CD4-positive, alpha-beta T cell treated with Interleukin-4 for 4 hours (primary cell): ENCODE data around the gene FAM222B.
"Not testable (repeated sequence)": the region's sequence is repeated elsewhere in the genome, so short reads cannot be mapped to it uniquely, and the experiment has no call there.

Experiments
- DNase-seq: peaks from one replicate; pipeline ENCODE4 v3.0.0-alpha.2; 2020

The FAM222B gene, protein sequence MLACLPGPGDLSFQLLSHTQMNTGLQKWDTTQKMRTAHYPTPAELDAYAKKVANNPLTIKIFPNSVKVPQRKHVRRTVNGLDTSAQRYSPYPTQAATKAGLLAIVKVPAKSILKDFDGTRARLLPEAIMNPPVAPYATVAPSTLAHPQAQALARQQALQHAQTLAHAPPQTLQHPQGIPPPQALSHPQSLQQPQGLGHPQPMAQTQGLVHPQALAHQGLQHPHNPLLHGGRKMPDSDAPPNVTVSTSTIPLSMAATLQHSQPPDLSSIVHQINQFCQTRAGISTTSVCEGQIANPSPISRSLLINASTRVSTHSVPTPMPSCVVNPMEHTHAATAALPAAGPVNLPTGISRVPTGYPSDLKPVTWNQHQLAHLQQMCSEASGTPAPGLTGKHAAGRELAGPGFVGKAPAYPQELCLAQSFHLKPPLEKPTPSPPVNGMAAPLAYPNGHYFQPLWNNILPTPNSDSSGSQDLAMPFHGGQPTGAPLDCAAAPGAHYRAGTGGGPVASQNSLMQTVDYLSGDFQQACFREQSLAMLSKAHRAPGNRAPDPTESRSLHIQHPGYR

DNA sequence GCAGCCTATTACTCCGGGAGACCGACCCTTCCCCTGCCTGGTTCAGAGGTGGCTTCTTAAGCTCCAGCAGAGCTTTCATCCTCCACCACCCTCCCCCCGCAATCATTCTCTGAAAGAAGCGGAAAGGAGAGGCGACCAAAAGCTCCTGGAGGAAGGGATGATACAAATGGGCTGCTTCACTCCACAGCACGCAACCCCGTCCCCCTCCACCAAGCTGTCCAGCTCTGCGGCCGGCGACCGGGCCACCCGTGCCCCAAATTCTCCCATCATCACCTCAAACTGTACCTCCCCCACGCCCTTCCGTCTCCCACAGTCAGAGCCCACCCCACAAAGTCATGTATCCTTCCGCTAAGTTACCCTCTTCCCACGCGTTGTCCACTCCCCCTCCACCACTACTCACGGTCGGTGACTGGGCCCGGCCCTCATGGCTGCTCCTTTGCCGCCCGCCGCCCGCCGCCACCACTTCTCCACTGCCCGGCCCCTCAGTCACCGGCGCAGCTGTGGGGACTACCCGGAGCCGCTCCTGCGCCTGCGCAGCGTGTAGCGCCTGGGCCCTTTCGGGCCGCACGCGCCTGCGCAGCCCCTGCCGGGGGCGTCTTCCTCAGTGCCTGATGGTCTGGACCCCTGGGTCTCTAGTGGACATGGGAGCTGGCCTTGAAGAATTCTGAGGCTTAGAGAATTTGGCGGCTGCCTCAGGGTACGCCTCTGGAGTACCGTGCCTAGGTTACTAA, at the start of gene FAM222B:
Gene FAM222B, minus strand, starts transcription at position 509 of the 731 bp plus-strand sequence. CDS start 76,123 bp downstream, outside the sequence.
- peak; percentile 83 for DNase-seq

DNA sequence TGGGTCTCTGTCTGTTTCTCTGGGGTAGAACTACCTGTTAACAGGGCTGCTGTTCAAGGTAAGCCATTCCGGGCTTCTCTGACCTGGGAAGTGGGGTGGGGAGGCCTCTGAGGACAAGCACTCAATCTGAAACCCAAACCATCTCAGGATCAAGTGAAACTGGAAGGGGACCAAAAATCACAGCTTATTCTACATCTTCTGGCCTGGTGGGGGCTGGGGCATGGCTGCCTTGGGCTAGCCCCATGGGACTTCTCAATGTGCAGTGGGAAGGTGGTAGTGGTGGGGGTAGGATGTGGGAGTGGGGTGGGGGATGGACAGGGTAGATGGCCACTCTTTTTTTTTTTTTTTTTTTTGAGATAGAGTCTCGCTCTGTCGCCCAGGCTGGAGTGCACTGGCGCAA, 49.4 kb upstream of the FAM222B start:
- DNase-seq: no peak

DNA sequence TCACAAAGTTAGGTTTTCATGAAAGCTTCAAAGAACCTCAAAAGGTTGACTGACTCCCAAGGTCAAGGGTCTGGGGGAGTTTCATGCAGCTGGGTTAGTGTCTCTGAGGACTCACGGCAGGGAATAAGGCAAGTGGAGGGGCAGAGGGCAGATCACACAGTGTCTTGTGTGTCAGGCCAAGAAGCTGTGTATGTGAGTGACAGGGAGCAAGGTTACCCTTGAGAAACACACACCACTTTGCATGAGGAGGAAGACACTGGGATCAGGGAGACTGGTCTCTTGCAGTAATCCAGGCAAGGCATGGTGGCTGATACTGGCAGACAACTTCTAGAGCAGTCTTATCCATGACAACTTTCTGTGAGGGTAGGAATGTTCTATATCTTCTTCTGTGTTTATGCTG, 48.6 kb upstream of the FAM222B start:
- DNase-seq: no peak

DNA sequence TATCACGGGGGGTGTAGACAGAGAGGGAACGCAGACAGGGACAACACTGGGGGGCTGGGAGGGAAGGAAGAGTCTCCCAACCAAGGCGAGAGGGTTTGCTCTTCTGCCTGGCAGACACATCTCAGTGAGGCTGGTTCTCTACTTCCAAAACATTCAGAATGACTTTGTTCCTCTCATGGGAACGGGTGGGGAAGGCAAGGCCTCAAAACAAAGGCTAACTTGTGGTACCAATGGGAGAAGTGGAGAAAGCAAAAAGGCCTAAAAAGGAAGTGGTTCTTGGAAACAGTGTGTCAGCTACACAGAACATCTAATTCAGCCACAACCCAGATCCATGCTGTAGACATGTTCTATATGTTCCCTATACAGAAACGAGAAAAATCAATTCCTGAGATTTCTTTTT, 47.4 kb upstream of the FAM222B start:
- no peak for DNase-seq

DNA sequence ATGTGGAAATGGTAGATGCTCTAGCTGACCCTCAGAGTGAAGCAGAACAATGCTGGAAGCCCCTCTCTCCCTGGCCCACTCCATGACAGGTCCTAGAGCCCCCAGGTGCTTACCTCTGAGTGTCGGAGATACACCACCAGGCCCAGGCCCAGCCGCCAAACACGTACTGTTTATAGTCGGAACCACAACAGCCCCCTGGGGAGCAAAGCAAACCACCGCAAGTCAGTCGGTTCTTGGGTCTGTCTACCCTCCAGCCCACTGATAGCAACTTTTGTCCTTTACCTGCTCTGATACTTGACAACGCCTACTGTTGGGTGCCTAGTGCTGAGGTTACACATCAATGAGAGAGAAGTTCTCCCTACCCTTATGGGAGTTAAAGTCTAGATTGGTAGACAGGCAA, 46.2 kb upstream of the FAM222B start:
- DNase-seq: no peak

DNA sequence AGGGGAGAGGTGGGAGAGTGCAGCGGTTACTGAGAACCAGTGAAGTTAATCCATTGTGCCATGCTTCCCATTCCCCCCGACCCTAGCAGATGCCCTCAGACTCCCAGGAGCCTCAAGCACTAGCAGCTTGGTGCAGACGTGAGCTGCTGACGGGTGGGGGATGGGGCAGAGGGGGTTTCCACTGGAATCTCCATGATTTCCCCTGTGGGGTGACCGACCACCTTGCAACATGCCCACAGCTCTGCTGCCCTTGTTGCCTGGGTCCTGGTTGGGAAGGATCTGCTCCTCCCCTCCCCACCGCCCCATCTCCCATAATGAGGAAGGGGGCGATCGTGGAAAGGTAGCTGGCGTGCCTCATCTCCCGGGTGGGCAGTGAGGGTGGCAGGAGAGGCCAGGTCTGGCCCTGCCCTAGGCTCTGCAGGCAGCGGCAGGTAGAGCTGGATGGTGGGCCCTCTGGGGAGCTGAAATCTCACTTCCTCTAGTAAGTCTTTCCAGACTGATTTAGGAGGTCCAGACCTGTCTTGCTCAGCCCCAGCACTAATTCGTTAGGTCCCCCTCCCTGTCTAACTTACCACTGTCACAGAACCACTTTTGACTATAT, 45.4 kb upstream of the FAM222B start:
- no peak for DNase-seq

DNA sequence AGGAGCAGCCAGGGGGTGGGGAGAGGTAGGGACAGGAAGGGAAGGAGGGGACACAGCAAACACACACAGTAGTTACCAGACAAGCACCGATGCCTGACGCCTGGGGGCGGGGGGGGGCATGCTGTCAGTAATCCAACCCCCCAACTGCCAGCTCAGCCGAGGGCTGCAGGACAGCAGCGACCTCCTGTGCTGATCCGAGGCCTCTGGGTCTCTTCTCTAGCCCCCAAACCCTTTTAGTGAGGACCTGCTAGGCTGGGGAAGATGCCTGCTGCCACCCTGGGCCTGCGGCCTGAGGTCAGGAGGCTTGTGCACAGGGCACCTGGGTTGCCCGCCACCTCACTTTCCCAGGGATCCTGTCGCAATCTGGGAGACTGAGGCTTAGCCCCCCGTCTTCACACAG, 43.4 kb upstream of the FAM222B start:
- no peak for DNase-seq

DNA sequence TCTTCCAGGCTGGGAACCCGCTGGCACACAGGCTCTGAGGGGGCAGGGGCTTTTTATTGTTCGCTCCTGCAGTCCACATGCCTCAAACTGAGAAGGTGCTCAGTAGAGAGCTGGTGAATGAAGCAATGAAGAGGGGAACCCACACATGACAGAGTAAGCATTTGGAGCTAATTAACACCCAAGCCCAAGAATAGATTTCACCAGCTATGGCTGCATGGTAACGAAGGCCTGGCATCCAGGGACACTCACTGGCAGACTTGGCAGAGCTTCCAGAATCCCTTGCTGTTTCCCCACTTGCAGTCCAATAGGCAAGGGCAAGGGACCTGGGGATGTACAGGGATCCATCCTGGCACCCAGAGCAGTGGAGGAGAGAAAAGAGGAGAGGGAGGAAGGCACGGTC, 42.8 kb upstream of the FAM222B start:
- no peak for DNase-seq

DNA sequence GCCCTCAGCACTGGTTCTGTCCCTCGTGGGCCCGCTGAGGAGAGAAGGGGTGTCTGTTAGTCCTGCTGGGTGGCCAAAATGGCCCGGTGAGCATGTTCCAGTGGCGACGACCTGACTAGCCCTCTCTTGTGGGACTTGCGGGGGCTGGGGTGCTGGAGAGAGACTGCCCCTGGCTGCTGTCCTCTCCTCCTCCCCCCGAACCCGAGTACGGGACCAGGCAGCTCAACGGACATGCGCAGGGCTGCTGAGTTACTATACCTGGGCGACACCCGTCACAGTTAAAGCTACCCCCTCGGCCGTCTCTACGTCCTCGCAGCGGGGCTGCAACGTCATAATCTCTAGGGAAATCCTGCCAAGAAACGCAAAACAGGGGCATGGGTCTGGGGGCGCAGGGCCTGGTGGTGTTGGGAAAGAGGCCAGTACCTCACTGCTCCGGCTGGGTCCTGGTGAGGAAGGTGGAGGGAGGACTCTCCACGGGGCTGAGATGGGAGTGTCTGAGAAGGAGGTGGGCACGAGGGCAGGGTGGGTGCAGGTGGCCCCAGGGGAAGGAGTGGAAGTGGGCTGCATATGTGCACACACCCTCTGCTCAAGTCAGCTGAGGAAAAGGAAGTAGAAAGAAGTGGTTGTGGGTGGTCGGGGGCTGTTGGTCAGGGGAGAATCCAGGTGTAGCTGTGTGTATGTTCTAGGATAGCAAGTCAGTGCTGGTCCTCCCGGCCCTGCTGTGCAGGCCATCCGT, 41.5 kb upstream of the FAM222B start:
- DNase-seq: no peak

DNA sequence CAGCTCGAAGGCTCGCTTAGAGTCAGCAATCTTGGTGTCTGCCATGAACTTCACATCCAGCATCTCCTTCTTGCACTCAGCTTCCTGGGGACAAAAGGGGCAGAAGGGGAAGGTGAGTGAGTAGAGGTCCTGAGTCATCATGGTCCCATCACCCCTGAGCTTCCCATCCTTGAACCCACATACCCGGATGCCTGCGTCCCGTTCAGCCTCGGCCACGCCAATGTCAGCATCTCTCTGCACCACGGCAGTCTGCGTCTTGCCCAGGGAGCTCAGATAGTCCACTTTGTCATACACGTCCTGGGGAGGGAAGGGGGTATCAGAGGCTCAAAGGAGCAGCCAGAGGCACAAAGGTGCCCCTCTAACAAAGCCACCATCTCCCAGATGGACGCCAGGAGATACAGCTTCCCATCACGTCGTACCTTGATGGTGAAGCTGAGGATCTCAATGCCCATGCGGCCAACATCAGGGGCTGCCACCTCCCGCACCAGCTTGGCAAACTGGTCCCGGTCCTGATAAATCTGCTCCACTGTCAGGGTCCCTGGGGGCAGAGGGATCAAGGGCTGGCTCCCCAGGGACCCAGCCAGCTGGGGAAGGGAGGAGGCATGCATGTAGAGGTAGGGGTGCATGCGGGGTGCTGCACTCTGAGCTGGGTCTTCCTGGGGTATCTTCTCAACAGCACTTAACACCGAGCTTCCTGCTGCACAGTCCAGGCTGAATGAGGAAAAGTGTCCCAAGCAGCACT, 39.7 kb upstream of the FAM222B start:
- DNase-seq: no peak

DNA sequence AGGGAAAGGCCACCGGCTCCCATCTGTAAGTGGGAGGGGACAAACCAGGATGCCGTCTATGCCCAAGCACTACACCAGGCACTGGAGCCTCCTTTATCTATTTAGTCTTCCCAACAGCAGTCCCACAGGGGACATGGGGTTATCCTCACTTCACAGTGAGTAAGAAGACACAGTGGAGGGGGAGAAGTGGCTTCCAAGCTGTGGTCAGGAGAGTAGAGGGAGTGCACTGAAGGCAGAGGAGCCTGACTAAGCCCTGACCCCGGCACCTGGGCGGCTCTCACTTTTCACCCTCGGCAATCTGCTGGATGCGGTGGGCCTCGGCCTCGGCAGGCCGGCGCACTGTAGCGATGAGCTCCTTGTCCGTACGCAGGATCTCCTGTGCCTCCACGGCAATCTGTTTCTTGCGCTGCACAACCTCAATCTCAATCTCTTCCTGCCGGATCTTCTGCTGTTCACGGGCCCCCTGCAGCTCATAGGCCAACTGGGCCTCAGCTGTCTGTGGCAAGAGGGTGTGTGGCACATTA, 39.0 kb upstream of the FAM222B start:
- no peak for DNase-seq

DNA sequence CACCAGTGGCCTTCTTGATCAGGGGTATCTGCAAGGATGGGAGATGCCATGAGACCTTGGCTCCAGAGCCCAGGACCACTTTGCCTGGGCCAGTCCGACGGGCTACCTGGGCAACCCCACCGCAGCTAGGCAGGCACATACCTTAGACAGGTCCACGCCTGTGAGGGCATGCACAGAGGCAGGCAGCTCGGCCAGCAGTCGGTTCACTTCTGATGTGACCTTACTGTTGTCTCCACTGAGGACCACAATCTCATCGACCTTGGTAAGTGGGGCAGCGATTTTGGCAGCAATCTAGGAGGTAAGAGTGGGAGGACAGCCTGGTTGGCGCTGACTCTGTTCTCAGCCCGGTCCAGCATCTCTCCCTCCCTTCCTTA, 38.0 kb upstream of the FAM222B start:
- DNase-seq: no peak

DNA sequence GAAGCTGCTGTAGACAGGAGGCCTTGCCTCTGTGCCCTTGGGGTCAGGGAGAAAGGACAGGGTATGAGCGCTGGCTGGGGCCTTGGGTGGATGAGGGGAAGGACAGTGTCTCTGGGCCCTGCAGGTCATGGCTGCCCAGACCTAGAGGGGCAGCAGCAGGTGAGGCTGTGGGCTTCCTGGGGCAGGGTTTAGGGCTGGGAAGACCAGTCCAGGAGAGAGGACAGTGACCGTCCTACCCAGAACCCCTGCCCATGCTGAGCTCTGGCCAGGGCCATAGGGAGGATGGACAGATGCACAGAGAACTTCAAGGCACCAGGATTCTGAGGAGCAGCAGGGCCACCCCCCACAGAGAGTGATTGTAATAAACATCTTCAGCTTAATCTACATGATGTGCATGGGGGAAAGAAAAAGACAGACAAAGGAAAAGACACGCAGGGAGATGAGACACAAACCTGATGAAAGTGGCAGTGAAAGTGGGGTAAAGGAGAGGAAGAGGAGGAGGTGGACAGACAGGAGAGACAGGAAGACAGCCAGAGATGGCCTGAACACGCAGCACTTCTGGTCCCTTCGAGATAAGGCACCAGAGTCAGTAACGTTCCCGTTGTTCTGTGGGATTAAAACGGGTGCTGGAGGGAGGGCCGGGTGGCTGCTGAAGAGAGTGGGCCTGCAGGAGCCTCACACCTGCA, 37.4 kb upstream of the FAM222B start:
- DNase-seq: no peak

DNA sequence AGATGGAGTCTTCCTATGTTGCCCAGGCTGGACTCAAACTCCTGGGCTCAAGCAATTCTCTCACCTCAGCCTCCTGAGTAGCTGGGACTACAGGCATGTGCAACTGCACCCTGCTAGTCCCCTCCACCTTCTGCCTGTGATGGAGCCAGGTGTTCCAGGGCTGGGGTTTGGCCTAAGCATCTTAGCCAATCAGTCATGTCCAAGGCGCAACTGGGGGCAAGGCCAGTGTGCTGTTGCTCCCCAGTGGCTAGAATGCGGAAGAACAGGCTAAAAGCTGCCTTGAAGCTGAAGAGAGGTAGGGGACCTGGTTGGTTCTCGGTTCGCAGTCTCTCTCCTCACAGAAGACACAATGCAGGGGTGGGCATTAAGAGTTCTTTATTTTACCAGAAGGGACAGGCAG, 36.4 kb upstream of the FAM222B start:
- no peak for DNase-seq

DNA sequence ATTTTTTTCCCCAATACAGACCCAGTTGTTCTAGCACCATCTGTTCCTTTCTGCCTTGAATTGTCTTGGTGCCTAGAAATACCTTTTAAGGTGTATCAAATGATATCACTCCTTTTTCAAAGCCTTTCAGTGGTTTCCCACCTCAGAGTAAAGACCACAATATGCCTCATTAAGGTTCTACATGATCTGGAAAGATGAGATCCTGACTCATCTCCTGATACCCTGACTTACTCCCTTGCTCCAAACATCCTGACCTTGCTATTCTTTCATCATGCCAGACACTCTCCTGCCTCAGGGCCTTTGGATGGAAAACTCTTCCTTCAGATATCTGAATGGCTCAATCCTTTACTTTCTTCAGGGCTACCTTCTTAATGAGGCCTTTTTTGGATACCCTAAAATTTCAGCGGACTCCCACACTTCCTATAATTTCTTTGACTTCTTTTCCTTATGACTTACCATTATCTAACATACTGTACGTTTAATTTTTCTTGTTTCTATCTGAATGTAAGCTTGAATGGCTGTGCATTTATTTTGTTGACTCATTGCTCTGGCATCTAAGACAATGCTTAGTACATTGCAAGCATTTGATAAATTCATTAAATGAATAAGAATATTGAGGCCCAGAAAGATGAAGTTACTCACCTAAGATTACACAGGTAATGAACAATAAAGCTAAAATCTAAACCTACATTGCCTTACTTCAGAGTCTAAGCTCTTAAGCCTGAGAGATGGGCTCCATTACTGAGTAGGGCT, 35.7 kb upstream of the FAM222B start:
- no peak for DNase-seq

DNA sequence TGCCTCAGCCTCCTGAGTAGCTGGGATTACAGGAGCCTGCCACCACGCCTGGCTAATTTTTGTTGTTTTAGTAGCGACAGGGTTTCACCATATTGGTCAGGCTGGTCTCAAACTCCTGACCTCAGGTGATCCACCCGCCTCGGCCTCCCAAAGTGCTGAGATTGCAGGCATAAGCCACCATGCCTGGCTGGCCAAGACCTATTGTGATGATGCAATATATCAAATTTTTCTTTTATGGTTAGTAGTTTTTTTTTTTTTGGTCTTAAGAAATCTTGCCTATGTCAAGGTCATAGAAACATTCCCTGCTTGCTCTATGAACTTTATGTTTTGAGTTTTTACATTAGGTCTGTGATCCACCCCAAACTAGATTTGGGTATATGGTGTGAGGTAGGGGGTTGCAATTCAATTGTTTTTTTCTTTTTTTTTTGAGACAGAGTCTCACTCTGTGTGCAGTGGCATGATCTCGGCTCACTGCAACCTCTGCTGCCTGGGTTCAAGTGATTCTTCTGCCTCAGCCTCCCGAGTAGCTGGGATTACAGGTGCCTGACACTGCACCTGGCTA, 34.6 kb upstream of the FAM222B start:
- DNase-seq: not testable (repeated sequence)

DNA sequence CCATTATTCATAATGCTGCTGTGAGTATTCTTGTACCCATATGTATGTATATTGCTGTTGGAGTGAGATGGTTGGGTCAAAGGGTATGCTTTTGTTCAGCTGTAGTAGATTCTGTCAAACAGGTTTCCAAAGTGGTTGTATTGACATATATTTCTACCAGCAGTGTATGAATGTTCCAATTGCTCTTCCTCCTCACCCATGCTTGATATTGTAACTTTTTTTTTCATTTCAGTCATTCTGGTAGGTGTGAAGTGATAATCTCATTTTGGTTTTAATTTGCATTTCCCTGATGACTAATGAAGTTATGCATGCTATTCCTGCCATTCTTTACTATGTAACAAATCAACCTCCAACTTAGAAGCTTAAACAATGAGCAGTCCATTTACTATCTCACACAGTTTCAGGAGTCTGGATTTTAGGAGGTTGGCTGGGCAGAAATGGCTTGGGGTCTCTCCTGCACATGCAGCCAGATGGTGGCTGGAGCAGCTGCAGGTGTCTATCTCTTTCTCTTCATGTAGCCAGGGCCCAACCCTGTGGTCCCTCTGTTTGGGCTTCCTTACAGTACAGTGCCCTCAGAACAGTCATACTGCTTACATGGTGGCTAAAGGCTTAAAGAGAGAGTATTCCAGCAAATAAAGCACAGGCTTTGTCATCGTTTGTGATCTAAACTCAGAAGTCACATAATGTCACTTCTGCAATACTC, 33.4 kb upstream of the FAM222B start:
- DNase-seq: no peak

DNA sequence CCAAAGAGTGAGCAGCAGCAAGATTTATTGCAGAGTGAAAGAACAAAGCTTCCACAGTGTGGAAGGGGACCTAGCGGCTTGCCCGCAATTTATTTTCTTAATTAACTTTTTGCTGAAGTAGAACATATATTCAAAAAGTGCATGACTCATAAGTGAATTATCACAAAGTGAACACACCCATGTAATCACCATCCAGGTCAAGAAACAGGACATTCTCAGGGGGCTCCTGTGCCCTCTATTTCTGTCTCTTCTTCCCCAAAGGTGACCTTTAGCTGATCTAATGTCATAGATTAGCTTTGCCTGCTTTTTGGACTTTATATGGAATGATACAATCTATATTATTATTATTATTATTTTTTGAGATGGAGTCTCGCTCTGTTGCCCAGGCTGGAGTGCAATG, 32.2 kb upstream of the FAM222B start:
- no peak for DNase-seq

DNA sequence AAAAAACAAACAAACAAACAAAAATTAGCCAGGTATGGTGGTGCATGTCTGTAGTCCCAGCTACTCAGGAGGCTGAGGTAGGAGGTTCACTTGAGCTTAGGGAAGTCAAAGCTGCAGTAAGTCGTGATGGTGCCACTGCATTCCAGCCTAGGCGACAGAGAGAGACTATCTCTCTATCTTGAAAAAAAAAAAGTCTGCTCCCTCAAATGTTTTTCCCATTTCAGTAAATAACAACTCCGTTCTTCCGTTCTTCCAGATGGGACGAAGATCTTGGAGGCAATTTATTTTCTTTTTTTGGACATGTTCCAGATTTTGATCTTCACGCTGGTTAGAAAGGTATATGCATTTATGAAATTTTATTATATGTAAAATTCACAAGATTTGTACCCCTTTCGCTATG, 31.2 kb upstream of the FAM222B start:
- DNase-seq: no peak
